OCI-M2 (cell line): Measurements from ENCODE around the gene NOTO.

Source experiments
- DNase-seq: peaks from one replicate; lab custom pipeline; 2025; ENCODE audit not compliant: unreplicated experiment; lab: John Stamatoyannopoulos, UW

The NOTO gene

GRCh38 chr2:73233932-73234832 lies 31.8 kb downstream of the NOTO start, which contains the start of gene CCT7:
CCT7 (plus strand) TSS chr2:73234308; CDS start chr2:73234379, 71 bp downstream.
- peak; percentile 21 for DNase-seq

GRCh38 chr2:73235315-73236028 lies 33.1 kb downstream of the NOTO start:
- no peak for DNase-seq

GRCh38 chr2:73237168-73237567 lies 34.8 kb downstream of the NOTO start:
- no peak for DNase-seq

GRCh38 chr2:73238149-73238548 lies 35.8 kb downstream of the NOTO start:
- DNase-seq = no peak

GRCh38 chr2:73238976-73239375 lies 36.6 kb downstream of the NOTO start:
- DNase-seq = no peak

- no peak for DNase-seq
These were observed 37.4 kb downstream of the NOTO start for GRCh38 chr2:73239776-73240175.

GRCh38 chr2:73243884-73244570 lies 41.7 kb downstream of the NOTO start:
- no peak for DNase-seq

GRCh38 chr2:73244580-73244979 lies 42.2 kb downstream of the NOTO start:
- no peak for DNase-seq

- DNase-seq = no peak
These were observed 44.5 kb downstream of the NOTO start for GRCh38 chr2:73246850-73247249.

GRCh38 chr2:73249636-73250035 lies 47.3 kb downstream of the NOTO start:
- no peak for DNase-seq

- no peak for DNase-seq
These were observed 48.8 kb downstream of the NOTO start for GRCh38 chr2:73250872-73251846.

- DNase-seq = no peak
These were observed 50.1 kb downstream of the NOTO start for GRCh38 chr2:73252238-73253027.

GRCh38 chr2:73253400-73253799 lies 51.0 kb downstream of the NOTO start:
- DNase-seq = no peak

GRCh38 chr2:73253901-73254300 lies 51.5 kb downstream of the NOTO start:
- no peak for DNase-seq

- no peak for DNase-seq
These were observed 52.1 kb downstream of the NOTO start for GRCh38 chr2:73254343-73255006.

- no peak for DNase-seq
These were observed 52.8 kb downstream of the NOTO start for GRCh38 chr2:73255007-73255644.

GRCh38 chr2:73255907-73256617 lies 53.7 kb downstream of the NOTO start:
- no peak for DNase-seq

GRCh38 chr2:73256618-73256922 lies 54.2 kb downstream of the NOTO start:
- DNase-seq = no peak
